Panc1 (cell line): Measurements from ENCODE around the gene HAPLN1. TPM values are rescaled to one million over a fixed set of nuclear protein-coding genes. Genes with fewer than 3 reads are reported as not detected.

Source experiments
- ATAC-seq: fragments of 200-7000 bp; cut with Tn5 transposase; 2 replicates; pipeline ENCODE4 v1.9.1; 2020; ENCODE audit warnings: mild to moderate bottlenecking, moderate library complexity
- BruUV-seq: library from RNA; stranded (reverse); fragments of 400-500 nt; replicated peaks from 2 replicates; lab custom pipeline; 2021; lab: Mats Ljungman, UMichigan
- CTCF ChIA-PET: fragments of 300-600 bp; sonication (Branson Sonifier 250); formaldehyde crosslinking; loops from one replicate; lab custom pipeline; 2022; ENCODE audit warnings: antibody characterized with exemption; lab: Charles Lee
- POLR2A ChIA-PET: fragments of 300-600 bp; sonication (Branson Sonifier 250); formaldehyde crosslinking; loops from one replicate; lab custom pipeline; 2022; ENCODE audit warnings: antibody characterized with exemption; lab: Charles Lee
- DNase-seq: peaks from one replicate; pipeline ENCODE4 v3.0.0-alpha.2; 2010; ENCODE audit warnings: low read depth, low spot score
- H3K27ac ChIP-seq: 2 replicates; pipeline ENCODE4 v1.5.1; 2011; ENCODE audit warnings: mild to moderate bottlenecking, low read length, inconsistent platforms
- H3K27me3 ChIP-seq: fragments of 200-500 bp; sonication (Bioruptor generic); 2 replicates; pipeline ENCODE4 v1.6.0; 2014; ENCODE audit warnings: low read length, inconsistent platforms; ENCODE audit not compliant: control insufficient read depth, insufficient read depth
- H3K36me3 ChIP-seq: fragments of 200-500 bp; sonication (Bioruptor generic); 2 replicates; pipeline ENCODE4 v1.5.1; 2014; ENCODE audit warnings: inconsistent platforms, mild to moderate bottlenecking, low read length, moderate library complexity; ENCODE audit not compliant: control insufficient read depth, insufficient read depth
- H3K4me1 ChIP-seq: 2 replicates; pipeline ENCODE4 v1.5.1; 2011; ENCODE audit warnings: inconsistent platforms, mild to moderate bottlenecking, low read length, moderate library complexity; ENCODE audit not compliant: control insufficient read depth, insufficient read depth
- H3K4me3 ChIP-seq, 2 experiments: 2 replicates each; pipeline ENCODE4 v1.5.1; 2011 to 2012; ENCODE audit warnings: low read depth in 2 of 2, low read length in 2 of 2, mild to moderate bottlenecking in 2 of 2, inconsistent platforms in 1 of 2, moderate library complexity in 1 of 2
- H3K9me3 ChIP-seq: fragments of 200-500 bp; sonication (Bioruptor generic); 2 replicates; pipeline ENCODE4 v1.5.1; 2014; ENCODE audit warnings: low read depth, mild to moderate bottlenecking, inconsistent platforms, low read length, moderate library complexity; ENCODE audit not compliant: control insufficient read depth, insufficient read depth
- CTCF ChIP-seq: fragments of 450-650 bp; IDR thresholded peaks from 2 replicates; pipeline ENCODE4 v1.5.1; 2017; ENCODE audit warnings: mild to moderate bottlenecking
- POLR2AphosphoS5 ChIP-seq: IDR thresholded peaks from 2 replicates; pipeline ENCODE4 v1.6.1; 2012; ENCODE audit warnings: mild to moderate bottlenecking, low read depth, low read length, moderate library complexity
- REST ChIP-seq, 2 experiments: IDR thresholded peaks; 2 replicates each; pipeline ENCODE4 v1.6.1; 2011 to 2012; ENCODE audit warnings: low read depth in 2 of 2, control low read depth in 1 of 2, low read length in 1 of 2, mild to moderate bottlenecking in 1 of 2, moderate library complexity in 1 of 2; ENCODE audit not compliant: insufficient read depth in 1 of 2
- SIN3A ChIP-seq: IDR thresholded peaks from 2 replicates; pipeline ENCODE4 v1.6.1; 2012; ENCODE audit warnings: low read depth, mild to moderate bottlenecking, low read length, moderate library complexity, borderline replicate concordance; ENCODE audit not compliant: insufficient read depth
- TCF7L2 ChIP-seq: IDR thresholded peaks from 2 replicates; pipeline ENCODE4 v1.6.1; 2011; ENCODE audit warnings: mild to moderate bottlenecking, low read depth, low read length, inconsistent platforms
- in situ Hi-C: cut with HindIII; loops from 2 replicates; pipeline ENCODE4 v1.10.0; 2016; ENCODE audit warnings: low sequenced_read_pairs, low pct_unique_long_range_greater_than_20kb
- intact Hi-C: fragments of 100-400 bp; cut with micrococcal nuclease; formaldehyde crosslinking; loops from one replicate; pipeline ENCODE4 v1.10.0; 2022; ENCODE audit not compliant: unreplicated experiment
- total RNA-seq: library from RNA; stranded (reverse); gene quantifications from one replicate; pipeline ENCODE4 v1.2.1, GENCODE V29; 2021; ENCODE audit not compliant: unreplicated experiment

Gene HAPLN1
- total RNA-seq, 1 experiment from 2014 or later = 0.13 TPM

- DNase-seq = no peak
- H3K9me3 ChIP-seq = no peaks in the 10 kb centered on the region
- TF ChIP-seq SIN3A (no peak), TCF7L2 (no peak), POLR2AphosphoS5 (no peak), CTCF (no peak), REST (IDR thresholded peaks at IDR 0.05; ENCODE audit: insufficient read depth in 1 of 2, low read depth in 2 of 2, low read length in 1 of 2) (no peak)
- in situ Hi-C loops (no loop called here), intact Hi-C loops (no loop called here)
- no peak overlapping the region for H3K4me3 ChIP-seq
- no peaks in the 10 kb centered on the region for H3K27me3 ChIP-seq
- ChIA-PET POLR2A (no interaction called here), CTCF (interaction anchor here (0.6 kb wide), 1 partner anchor 671 kb away, joined by 3 read pairs; no protein-coding TSS in a partner anchor)
- no peak overlapping the region for H3K27ac ChIP-seq
- H3K4me1 ChIP-seq = no peaks in the 10 kb centered on the region
- ATAC-seq = no peak
- BruUV-seq = no TSS peak
- H3K36me3 ChIP-seq = no peaks in the 10 kb centered on the region
Observed at GRCh38 chr5:83752700-83753099, 32.0 kb upstream of the HAPLN1 start.

GRCh38 chr5:83751201-83751600 lies 30.5 kb upstream of the HAPLN1 start:
- no peak for ATAC-seq
- BruUV-seq = no TSS peak

More at GRCh38 chr5:83751201-83751600, 30.5 kb upstream of the HAPLN1 start:
- intact Hi-C loops = no loop called here
- Histone ChIP-seq H3K4me3 (no peak overlapping the region), H3K9me3 (no peaks in the 10 kb centered on the region), H3K27ac (no peak overlapping the region), H3K27me3 (no peaks in the 10 kb centered on the region), H3K4me1 (no peaks in the 10 kb centered on the region), H3K36me3 (no peaks in the 10 kb centered on the region)
- no peak for TF ChIP-seq REST (IDR thresholded peaks at IDR 0.05; ENCODE audit: insufficient read depth in 1 of 2, low read depth in 2 of 2, low read length in 1 of 2)
- TF ChIP-seq CTCF = no peak
- TF ChIP-seq SIN3A = no peak
- TF ChIP-seq TCF7L2 = no peak
- no peak for TF ChIP-seq POLR2AphosphoS5
- DNase-seq = no peak
- ChIA-PET POLR2A (no interaction called here), CTCF (no interaction called here)
- in situ Hi-C loops = no loop called here
